HL-60 (cell line): Measurements from ENCODE around the gene CHCHD3.

ENCODE experiments used
- GABPA ChIP-seq: IDR thresholded peaks from 2 replicates; pipeline ENCODE4 v1.6.1; 2012; ENCODE audit warnings: low read depth
- POLR2AphosphoS5 ChIP-seq: IDR thresholded peaks from 2 replicates; pipeline ENCODE4 v1.6.1; 2012; ENCODE audit warnings: low read depth
- SPI1 ChIP-seq: IDR thresholded peaks from 2 replicates; pipeline ENCODE4 v1.6.1; 2012; ENCODE audit warnings: low read depth, mild to moderate bottlenecking, borderline replicate concordance
- TF ChIP-seq, protein P1 (sequence below): IDR thresholded peaks from one replicate; pipeline ENCODE4 v1.5.1; 2011; ENCODE audit warnings: low read length, control low read depth, inconsistent platforms; ENCODE audit not compliant: insufficient read depth
- TF ChIP-seq, protein P2 (sequence below): IDR thresholded peaks from 2 replicates; pipeline ENCODE4 v1.6.1; 2012; ENCODE audit warnings: low read depth; ENCODE audit not compliant: insufficient replicate concordance

DNA sequence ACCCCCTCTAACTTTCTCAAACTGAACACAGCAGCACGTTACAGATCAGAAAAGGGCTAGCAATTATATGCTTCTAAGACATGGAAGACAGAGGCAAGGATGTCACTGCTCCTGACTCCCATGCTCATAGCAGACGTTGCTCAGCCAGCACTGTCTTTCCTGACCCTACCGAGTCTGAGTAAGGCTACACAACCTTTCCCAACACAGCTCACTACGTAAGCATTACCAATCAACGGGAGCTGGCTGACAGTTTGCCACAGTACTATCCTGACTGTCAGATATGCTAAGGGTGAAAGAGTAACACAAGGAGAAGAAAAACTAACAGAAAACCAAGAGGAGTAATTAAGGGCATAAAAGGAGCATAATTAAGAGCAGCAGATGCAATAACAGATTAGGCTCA, 171.2 kb downstream of the CHCHD3 start:
- TF ChIP-seq, protein P1, sequence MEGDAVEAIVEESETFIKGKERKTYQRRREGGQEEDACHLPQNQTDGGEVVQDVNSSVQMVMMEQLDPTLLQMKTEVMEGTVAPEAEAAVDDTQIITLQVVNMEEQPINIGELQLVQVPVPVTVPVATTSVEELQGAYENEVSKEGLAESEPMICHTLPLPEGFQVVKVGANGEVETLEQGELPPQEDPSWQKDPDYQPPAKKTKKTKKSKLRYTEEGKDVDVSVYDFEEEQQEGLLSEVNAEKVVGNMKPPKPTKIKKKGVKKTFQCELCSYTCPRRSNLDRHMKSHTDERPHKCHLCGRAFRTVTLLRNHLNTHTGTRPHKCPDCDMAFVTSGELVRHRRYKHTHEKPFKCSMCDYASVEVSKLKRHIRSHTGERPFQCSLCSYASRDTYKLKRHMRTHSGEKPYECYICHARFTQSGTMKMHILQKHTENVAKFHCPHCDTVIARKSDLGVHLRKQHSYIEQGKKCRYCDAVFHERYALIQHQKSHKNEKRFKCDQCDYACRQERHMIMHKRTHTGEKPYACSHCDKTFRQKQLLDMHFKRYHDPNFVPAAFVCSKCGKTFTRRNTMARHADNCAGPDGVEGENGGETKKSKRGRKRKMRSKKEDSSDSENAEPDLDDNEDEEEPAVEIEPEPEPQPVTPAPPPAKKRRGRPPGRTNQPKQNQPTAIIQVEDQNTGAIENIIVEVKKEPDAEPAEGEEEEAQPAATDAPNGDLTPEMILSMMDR, result no peak
- TF ChIP-seq POLR2AphosphoS5 (no peak), SPI1 (no peak), GABPA (no peak)
- TF ChIP-seq, protein P2, sequence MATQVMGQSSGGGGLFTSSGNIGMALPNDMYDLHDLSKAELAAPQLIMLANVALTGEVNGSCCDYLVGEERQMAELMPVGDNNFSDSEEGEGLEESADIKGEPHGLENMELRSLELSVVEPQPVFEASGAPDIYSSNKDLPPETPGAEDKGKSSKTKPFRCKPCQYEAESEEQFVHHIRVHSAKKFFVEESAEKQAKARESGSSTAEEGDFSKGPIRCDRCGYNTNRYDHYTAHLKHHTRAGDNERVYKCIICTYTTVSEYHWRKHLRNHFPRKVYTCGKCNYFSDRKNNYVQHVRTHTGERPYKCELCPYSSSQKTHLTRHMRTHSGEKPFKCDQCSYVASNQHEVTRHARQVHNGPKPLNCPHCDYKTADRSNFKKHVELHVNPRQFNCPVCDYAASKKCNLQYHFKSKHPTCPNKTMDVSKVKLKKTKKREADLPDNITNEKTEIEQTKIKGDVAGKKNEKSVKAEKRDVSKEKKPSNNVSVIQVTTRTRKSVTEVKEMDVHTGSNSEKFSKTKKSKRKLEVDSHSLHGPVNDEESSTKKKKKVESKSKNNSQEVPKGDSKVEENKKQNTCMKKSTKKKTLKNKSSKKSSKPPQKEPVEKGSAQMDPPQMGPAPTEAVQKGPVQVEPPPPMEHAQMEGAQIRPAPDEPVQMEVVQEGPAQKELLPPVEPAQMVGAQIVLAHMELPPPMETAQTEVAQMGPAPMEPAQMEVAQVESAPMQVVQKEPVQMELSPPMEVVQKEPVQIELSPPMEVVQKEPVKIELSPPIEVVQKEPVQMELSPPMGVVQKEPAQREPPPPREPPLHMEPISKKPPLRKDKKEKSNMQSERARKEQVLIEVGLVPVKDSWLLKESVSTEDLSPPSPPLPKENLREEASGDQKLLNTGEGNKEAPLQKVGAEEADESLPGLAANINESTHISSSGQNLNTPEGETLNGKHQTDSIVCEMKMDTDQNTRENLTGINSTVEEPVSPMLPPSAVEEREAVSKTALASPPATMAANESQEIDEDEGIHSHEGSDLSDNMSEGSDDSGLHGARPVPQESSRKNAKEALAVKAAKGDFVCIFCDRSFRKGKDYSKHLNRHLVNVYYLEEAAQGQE, result no peak
